GM18499 (cell line): ENCODE measurements around the gene PNPLA1.
A peak's percentile ranks its signal among the peaks of the same experiment; 100 is the strongest.

Source experiments
- ATAC-seq: cut with Tn5 transposase; IDR thresholded peaks from one replicate; pipeline ENCODE4 v1.9.1; 2021; ENCODE audit warnings: moderate number of reproducible peaks; ENCODE audit not compliant: insufficient read depth, unreplicated experiment

The PNPLA1 gene

GRCh38 chr6:36283608-36284007 lies 13.7 kb downstream of the PNPLA1 start:
- ATAC-seq: no peak

- no peak for ATAC-seq
Observed at GRCh38 chr6:36284359-36284758, 14.5 kb downstream of the PNPLA1 start.

GRCh38 chr6:36285187-36285671 lies 15.4 kb downstream of the PNPLA1 start:
- no peak for ATAC-seq

- ATAC-seq: no peak
Observed at GRCh38 chr6:36285797-36286196, 15.9 kb downstream of the PNPLA1 start.

GRCh38 chr6:36286858-36287257 lies 17.0 kb downstream of the PNPLA1 start:
- no peak for ATAC-seq

- no peak for ATAC-seq
Observed at GRCh38 chr6:36289281-36289878, 19.5 kb downstream of the PNPLA1 start.

- no peak for ATAC-seq
Observed at GRCh38 chr6:36290668-36291620, 21.1 kb downstream of the PNPLA1 start.

GRCh38 chr6:36292170-36292569 lies 22.3 kb downstream of the PNPLA1 start:
- ATAC-seq: no peak

GRCh38 chr6:36296240-36296639 lies 26.4 kb downstream of the PNPLA1 start:
- ATAC-seq: no peak

- ATAC-seq: no peak
Observed at GRCh38 chr6:36297051-36297450, 27.2 kb downstream of the PNPLA1 start.

GRCh38 chr6:36297511-36297910 lies 27.7 kb downstream of the PNPLA1 start:
- no peak for ATAC-seq

- no peak for ATAC-seq
Observed at GRCh38 chr6:36298027-36298426, 28.2 kb downstream of the PNPLA1 start.

GRCh38 chr6:36301085-36301658 lies 31.3 kb downstream of the PNPLA1 start:
- no peak for ATAC-seq

GRCh38 chr6:36301781-36302180 lies 31.9 kb downstream of the PNPLA1 start:
- ATAC-seq: no peak

- ATAC-seq: peak; percentile 68
Observed at GRCh38 chr6:36302227-36302976, 32.5 kb downstream of the PNPLA1 start.

- ATAC-seq: no peak
Observed at GRCh38 chr6:36305885-36306284, 36.0 kb downstream of the PNPLA1 start.

GRCh38 chr6:36306375-36306774 lies 36.5 kb downstream of the PNPLA1 start:
- no peak for ATAC-seq

GRCh38 chr6:36308514-36308913 lies 38.7 kb downstream of the PNPLA1 start:
- no peak for ATAC-seq

GRCh38 chr6:36309203-36309602 lies 39.3 kb downstream of the PNPLA1 start:
- no peak for ATAC-seq

- no peak for ATAC-seq
Observed at GRCh38 chr6:36309900-36310299, 40.0 kb downstream of the PNPLA1 start.
